ENCODE data around the gene LDHA.

- TF ChIP-seq CTCF (IDR thresholded peaks at IDR 0.05) (no peak), POLR2A (IDR thresholded peaks at IDR 0.05) (no peak)
These were observed 10.8 kb upstream of the LDHA start for GRCh38 chr11:18383388-18384156.
